Cardiac muscle cell (in vitro differentiated cells and primary cell): Measurements from ENCODE around the gene NR5A2. TPM values are rescaled to one million over a fixed set of nuclear protein-coding genes. Genes with fewer than 3 reads are reported as not detected.

Experiments used
- DNase-seq, 2 donors: peaks; one replicate each; pipeline versions ENCODE4 v3.0.0 to v3.0.0-alpha.2; 2010 to 2017; ENCODE audit warnings: low read depth in 1 of 2, low spot score in 1 of 2
- H3K27ac ChIP-seq: fragments of 200-600 bp; sonication (generic); 2 replicates; pipeline ENCODE4 v1.5.1; 2016
- H3K27me3 ChIP-seq: fragments of 200-600 bp; sonication (generic); 2 replicates; pipeline ENCODE4 v1.6.0; 2016; ENCODE audit warnings: control low read depth
- H3K36me3 ChIP-seq: fragments of 200-600 bp; sonication (generic); 2 replicates; pipeline ENCODE4 v1.5.1; 2016; ENCODE audit warnings: control low read depth
- H3K4me1 ChIP-seq: fragments of 200-600 bp; sonication (generic); 2 replicates; pipeline ENCODE4 v1.8.1; 2017; ENCODE audit warnings: low read depth, mild to moderate bottlenecking, mixed run types
- H3K4me3 ChIP-seq: fragments of 200-600 bp; sonication (generic); 2 replicates; pipeline ENCODE4 v1.5.1; 2016; ENCODE audit warnings: mild to moderate bottlenecking
- H3K9me3 ChIP-seq: fragments of 200-600 bp; sonication (generic); 2 replicates; pipeline ENCODE4 v1.5.1; 2017; ENCODE audit warnings: low read depth, mild to moderate bottlenecking, control low read depth
- polyA plus RNA-seq: library from polyadenylated mRNA; unstranded; fragments of >200 nt; fragmentation: Nextera tagmentation; extraction: Ambion mirVana; gene quantifications from 2 replicates; pipeline ENCODE4 v1.2.1, GENCODE V29; 2016
- total RNA-seq: library from RNA; depleted of rRNA; stranded (reverse); fragments of >200 nt; gene quantifications from 2 replicates; pipeline ENCODE4 v1.2.3, GENCODE V29; 2016
- TF ChIP-seq, protein P1 (sequence below): IDR thresholded peaks from 2 replicates; pipeline ENCODE4 v1.5.1; 2012; ENCODE audit warnings: low read depth, mild to moderate bottlenecking, low read length

NR5A2 gene
- total and polyA plus RNA-seq, 2 experiments from 2014 or later, result 0.15 TPM; not detected in 1

DNA sequence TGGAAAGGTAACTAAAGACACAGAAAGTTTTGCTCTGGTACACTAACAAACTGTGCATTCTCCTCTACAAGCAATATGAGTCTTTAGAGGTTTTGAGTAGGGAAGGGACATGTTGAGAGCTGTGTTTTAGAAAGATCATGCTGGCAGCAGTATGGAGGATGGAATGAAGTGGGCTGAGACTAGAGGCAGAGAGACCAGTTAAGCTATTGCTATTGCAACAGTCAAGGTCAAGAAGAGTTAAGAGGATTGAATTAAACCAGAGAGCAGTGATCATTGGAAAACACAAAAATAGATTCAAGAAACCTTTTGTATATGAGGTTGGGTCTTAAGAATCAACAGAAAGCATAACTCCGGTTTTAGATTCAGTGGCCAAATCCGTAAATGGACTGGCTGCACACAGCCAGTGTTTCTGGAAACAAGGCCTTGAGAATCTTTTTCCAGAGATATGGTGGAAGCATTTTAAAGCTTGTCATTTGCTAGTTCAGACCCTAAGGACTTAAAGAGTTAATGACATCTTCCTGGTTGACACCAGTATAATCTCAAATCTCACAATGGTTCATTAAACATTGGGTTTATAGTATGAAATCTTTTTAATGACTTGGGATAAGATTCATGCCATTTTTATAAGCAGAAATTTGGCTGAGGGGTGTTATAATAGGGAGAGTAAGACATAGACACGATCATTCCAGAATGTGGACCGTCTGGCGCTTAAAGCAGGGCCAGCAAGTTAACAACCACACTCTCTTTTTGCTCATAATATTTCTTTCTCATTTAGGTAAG is 177.9 kb downstream of the NR5A2 start:
- Histone ChIP-seq H3K9me3 (no peaks in the 10 kb centered on the region), H3K27me3 (no peaks in the 10 kb centered on the region), H3K36me3 (no peaks in the 10 kb centered on the region), H3K27ac (no peak overlapping the region), H3K4me3 (no peak overlapping the region), H3K4me1 (no peaks in the 10 kb centered on the region)
- DNase-seq, result no peak
- TF ChIP-seq, protein P1, sequence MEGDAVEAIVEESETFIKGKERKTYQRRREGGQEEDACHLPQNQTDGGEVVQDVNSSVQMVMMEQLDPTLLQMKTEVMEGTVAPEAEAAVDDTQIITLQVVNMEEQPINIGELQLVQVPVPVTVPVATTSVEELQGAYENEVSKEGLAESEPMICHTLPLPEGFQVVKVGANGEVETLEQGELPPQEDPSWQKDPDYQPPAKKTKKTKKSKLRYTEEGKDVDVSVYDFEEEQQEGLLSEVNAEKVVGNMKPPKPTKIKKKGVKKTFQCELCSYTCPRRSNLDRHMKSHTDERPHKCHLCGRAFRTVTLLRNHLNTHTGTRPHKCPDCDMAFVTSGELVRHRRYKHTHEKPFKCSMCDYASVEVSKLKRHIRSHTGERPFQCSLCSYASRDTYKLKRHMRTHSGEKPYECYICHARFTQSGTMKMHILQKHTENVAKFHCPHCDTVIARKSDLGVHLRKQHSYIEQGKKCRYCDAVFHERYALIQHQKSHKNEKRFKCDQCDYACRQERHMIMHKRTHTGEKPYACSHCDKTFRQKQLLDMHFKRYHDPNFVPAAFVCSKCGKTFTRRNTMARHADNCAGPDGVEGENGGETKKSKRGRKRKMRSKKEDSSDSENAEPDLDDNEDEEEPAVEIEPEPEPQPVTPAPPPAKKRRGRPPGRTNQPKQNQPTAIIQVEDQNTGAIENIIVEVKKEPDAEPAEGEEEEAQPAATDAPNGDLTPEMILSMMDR, result no peak

DNA sequence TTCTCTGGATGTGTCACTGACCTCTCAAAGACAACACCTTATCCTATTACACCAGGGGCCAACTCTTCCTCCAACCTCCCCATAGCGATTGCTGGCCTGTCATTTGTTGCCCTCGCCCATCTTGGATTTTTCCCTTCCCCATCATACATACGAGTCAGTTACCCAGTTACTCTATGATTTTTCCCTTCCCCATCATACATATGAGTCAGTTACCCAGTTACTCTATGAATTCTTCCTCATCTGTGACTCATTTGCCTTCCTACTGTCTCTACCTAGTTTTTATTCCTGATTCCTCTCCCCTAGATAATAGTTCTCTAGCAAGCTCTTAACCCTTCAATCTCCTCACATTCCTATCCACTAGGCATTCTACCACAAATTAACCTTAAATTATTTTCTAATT is 178.8 kb downstream of the NR5A2 start:
- Histone ChIP-seq H3K4me1 (no peaks in the 10 kb centered on the region), H3K4me3 (no peak overlapping the region), H3K27ac (no peak overlapping the region), H3K36me3 (no peaks in the 10 kb centered on the region), H3K27me3 (no peaks in the 10 kb centered on the region), H3K9me3 (no peaks in the 10 kb centered on the region)
- TF ChIP-seq, protein P1, result no peak
- DNase-seq, result peak in 1 of 2 donors; percentile 7

DNA sequence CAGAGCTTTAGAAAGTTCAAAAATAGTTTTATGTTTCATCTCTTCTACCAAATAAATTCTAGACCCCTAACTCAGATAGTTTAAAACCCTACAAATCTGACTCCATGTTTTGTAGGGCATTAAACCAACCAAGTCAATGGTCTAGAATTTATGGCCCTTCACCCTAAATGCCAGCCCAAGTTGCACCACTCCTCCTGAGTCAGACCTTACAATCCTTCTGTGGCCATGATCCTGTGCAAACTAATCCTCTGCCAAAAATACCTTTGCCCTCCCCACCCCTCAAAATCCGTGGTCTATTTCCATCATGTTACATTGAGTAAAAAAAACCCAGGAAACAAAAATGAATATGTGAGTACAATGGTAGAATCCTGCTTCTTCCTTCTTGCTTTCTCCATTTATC is 179.3 kb downstream of the NR5A2 start:
- no peak for DNase-seq
- TF ChIP-seq, protein P1, result no peak
- H3K4me1 ChIP-seq, result no peaks in the 10 kb centered on the region
- no peaks in the 10 kb centered on the region for H3K36me3 ChIP-seq
- H3K4me3 ChIP-seq, result no peak overlapping the region
- no peaks in the 10 kb centered on the region for H3K27me3 ChIP-seq
- H3K9me3 ChIP-seq, result no peaks in the 10 kb centered on the region
- H3K27ac ChIP-seq, result no peak overlapping the region

DNA sequence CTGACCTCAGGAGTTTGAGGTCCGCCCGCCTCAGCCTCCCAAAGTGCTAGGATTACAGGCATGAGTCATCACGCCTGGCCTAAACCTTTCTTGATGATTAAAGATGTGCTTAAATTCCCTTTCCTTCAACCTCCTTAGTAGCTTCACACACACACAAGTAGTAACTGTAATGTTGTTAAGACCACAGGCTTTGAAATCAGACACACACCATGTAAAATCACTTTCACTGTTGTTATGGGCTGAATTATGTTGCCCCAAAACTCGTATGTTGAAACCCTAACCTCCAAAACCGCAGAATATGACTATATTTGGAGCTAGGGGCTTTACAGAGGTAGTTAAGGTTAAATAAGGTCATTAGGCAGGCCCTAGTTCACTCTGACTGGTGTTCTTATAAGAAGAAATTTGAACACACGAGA is 180.2 kb downstream of the NR5A2 start:
- H3K9me3 ChIP-seq, result no peaks in the 10 kb centered on the region
- TF ChIP-seq, protein P1, result no peak
- no peaks in the 10 kb centered on the region for H3K27me3 ChIP-seq
- H3K4me1 ChIP-seq, result no peaks in the 10 kb centered on the region
- H3K36me3 ChIP-seq, result no peaks in the 10 kb centered on the region
- no peak overlapping the region for H3K4me3 ChIP-seq
- H3K27ac ChIP-seq, result no peak overlapping the region
- no peak for DNase-seq

DNA sequence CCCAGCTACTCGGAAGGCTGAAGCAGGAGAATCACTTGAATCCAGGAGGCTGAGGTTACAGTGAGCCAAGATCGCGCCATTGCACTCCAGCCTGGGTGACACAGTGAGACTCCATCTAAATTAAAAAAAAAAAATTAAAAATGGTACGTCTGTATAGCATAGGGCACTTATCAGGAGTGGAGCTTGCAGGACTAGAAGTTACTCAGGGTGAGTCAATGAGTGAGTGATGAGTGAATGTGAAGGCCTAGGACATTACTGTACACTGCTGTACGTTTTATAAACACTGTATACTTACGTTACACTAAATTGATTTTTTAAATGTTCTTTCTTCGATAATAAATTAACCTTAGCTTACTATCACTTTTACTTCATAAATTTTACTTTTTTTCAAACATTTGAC is 183.6 kb downstream of the NR5A2 start:
- H3K9me3 ChIP-seq, result no peaks in the 10 kb centered on the region
- H3K27me3 ChIP-seq, result no peaks in the 10 kb centered on the region
- TF ChIP-seq, protein P1, result no peak
- H3K4me3 ChIP-seq, result no peak overlapping the region
- H3K27ac ChIP-seq, result no peak overlapping the region
- no peaks in the 10 kb centered on the region for H3K36me3 ChIP-seq
- DNase-seq, result no peak
- H3K4me1 ChIP-seq, result no peaks in the 10 kb centered on the region
